HCT116 (cell line): ENCODE data around the gene KIAA2012. TPM values are rescaled to one million over a fixed set of nuclear protein-coding genes. Genes with fewer than 3 reads are reported as not detected.

Source experiments
- ATAC-seq: fragments of 200-7000 bp; cut with Tn5 transposase; 2 replicates; pipeline ENCODE4 v1.9.1; 2020; ENCODE audit warnings: mild to moderate bottlenecking, moderate library complexity
- BruUV-seq: library from RNA; stranded (reverse); fragments of 400-500 nt; replicated peaks from 2 replicates; lab custom pipeline; 2021; lab: Mats Ljungman, UMichigan
- CTCF ChIA-PET: fragments of 300-600 bp; sonication (Branson Sonifier 250); formaldehyde crosslinking; loops from one replicate; lab custom pipeline; 2021; ENCODE audit warnings: antibody characterized with exemption; lab: Charles Lee
- POLR2A ChIA-PET: fragments of 300-600, 350-600 bp; sonication (Branson Sonifier 250); formaldehyde crosslinking; loops from one replicate; lab custom pipeline; 2021; ENCODE audit warnings: antibody characterized with exemption; lab: Charles Lee
- RAD21 ChIA-PET, 2 experiments: fragments of 300-600 bp; sonication (Branson Sonifier 250); formaldehyde crosslinking; loops; one replicate each; lab custom pipeline; 2023; ENCODE audit warnings: low total read pairs in 2 of 2; ENCODE audit not compliant: uncharacterized antibody in 2 of 2, unreplicated experiment in 2 of 2, low non-redundant PET in 1 of 2; lab: Charles Lee
- DNase-seq: peaks from one replicate; pipeline ENCODE4 v3.0.0-alpha.2; 2010; ENCODE audit warnings: low read depth, low spot score
- H2AFZ ChIP-seq: fragments of 200-600 bp; shearing (Covaris generic), sonication (generic); 2 replicates; pipeline ENCODE4 v1.6.1; 2017; ENCODE audit warnings: low read depth, mixed run types, mixed read lengths, antibody characterized with exemption, low read length; ENCODE audit not compliant: poor library complexity, severe bottlenecking
- H3K27ac ChIP-seq: 2 replicates; pipeline ENCODE4 v1.5.1; 2012; ENCODE audit warnings: low read depth, low read length
- H3K27me3 ChIP-seq: fragments of 200-600 bp; sonication (generic); 2 replicates; pipeline ENCODE4 v1.6.1; 2016; ENCODE audit warnings: mixed run types, low read length, mixed read lengths; ENCODE audit not compliant: insufficient read depth
- H3K36me3 ChIP-seq, 2 experiments: fragments of 200-500 bp in 1 of 2; fragments of 200-600 bp in 1 of 2; sonication (Bioruptor generic) in 1 of 2; sonication (generic) in 1 of 2; 2 replicates each; pipeline versions ENCODE4 v1.5.1 to v1.6.1; 2014 to 2016; ENCODE audit warnings: low read length in 2 of 2, inconsistent platforms in 1 of 2, mixed read lengths in 1 of 2, mixed run types in 1 of 2; ENCODE audit not compliant: insufficient read depth in 2 of 2, control insufficient read depth in 1 of 2
- H3K4me1 ChIP-seq, 2 experiments: fragments of 200-600 bp in 1 of 2; sonication (generic) in 1 of 2; 2 replicates each; pipeline versions ENCODE4 v1.5.1 to v1.6.1; 2012 to 2017; ENCODE audit warnings: low read length in 2 of 2, inconsistent platforms in 1 of 2, mild to moderate bottlenecking in 1 of 2, mixed read lengths in 1 of 2, mixed run types in 1 of 2, moderate library complexity in 1 of 2; ENCODE audit not compliant: insufficient read depth in 2 of 2, control insufficient read depth in 1 of 2
- H3K4me2 ChIP-seq: fragments of 200-600 bp; sonication (generic); 2 replicates; pipeline ENCODE4 v1.6.1; 2017; ENCODE audit warnings: mixed run types, low read length, mixed read lengths
- H3K4me3 ChIP-seq, 2 experiments: fragments of 200-600 bp in 1 of 2; sonication (generic) in 1 of 2; replicated peaks in 1 of 2; 2 replicates each; pipeline ENCODE4 v1.5.1; 2011 to 2016; ENCODE audit warnings: low read length in 2 of 2, control low read depth in 1 of 2, low read depth in 1 of 2, mild to moderate bottlenecking in 1 of 2, mixed read lengths in 1 of 2, mixed run types in 1 of 2
- H3K79me2 ChIP-seq: fragments of 200-600 bp; sonication (generic); 2 replicates; pipeline ENCODE4 v1.6.1; 2017; ENCODE audit warnings: mild to moderate bottlenecking, mixed run types, low read length, moderate library complexity, mixed read lengths; ENCODE audit not compliant: insufficient read depth
- H3K9ac ChIP-seq: fragments of 200-600 bp; sonication (generic); 2 replicates; pipeline ENCODE4 v1.6.1; 2016; ENCODE audit warnings: low read length, mixed read lengths
- H3K9me2 ChIP-seq: fragments of 200-600 bp; sonication (generic), shearing (Covaris generic); 2 replicates; pipeline ENCODE4 v1.6.1; 2017; ENCODE audit warnings: mixed run types, mild to moderate bottlenecking, moderate library complexity; ENCODE audit not compliant: insufficient read depth
- H3K9me3 ChIP-seq, 2 experiments: fragments of 200-500 bp in 1 of 2; fragments of 200-600 bp in 1 of 2; sonication (Bioruptor generic) in 1 of 2; sonication (generic) in 1 of 2; 2 replicates each; pipeline ENCODE4 v1.6.1; 2014 to 2017; ENCODE audit warnings: low read length in 2 of 2, mixed read lengths in 2 of 2, inconsistent platforms in 1 of 2, low read depth in 1 of 2, mild to moderate bottlenecking in 1 of 2, mixed run types in 1 of 2, moderate library complexity in 1 of 2; ENCODE audit not compliant: control insufficient read depth in 1 of 2, insufficient read depth in 1 of 2
- H4K20me1 ChIP-seq: fragments of 200-600 bp; sonication (generic), shearing (Covaris generic); 2 replicates; pipeline ENCODE4 v1.6.1; 2017; ENCODE audit warnings: mixed run types, mild to moderate bottlenecking, moderate library complexity; ENCODE audit not compliant: insufficient read depth
- ATF3 ChIP-seq: IDR thresholded peaks from 2 replicates; pipeline ENCODE4 v1.6.1; 2012
- CBX3 ChIP-seq: IDR thresholded peaks from 2 replicates; pipeline ENCODE4 v1.6.1; 2012; ENCODE audit warnings: low read depth
- CEBPB ChIP-seq: IDR thresholded peaks from 2 replicates; pipeline ENCODE4 v1.6.1; 2012; ENCODE audit warnings: low read depth
- EZH2 ChIP-seq: fragments of 200-600 bp; sonication (generic); IDR thresholded peaks from 2 replicates; pipeline ENCODE4 v1.6.1; 2017; ENCODE audit warnings: antibody characterized with exemption, mixed run types
- EZH2phosphoT487 ChIP-seq: fragments of 200-600 bp; IDR thresholded peaks from 2 replicates; pipeline ENCODE4 v1.6.1; 2018; ENCODE audit warnings: antibody characterized with exemption, borderline replicate concordance
- FOSL1 ChIP-seq: IDR thresholded peaks from 2 replicates; pipeline ENCODE4 v1.6.1; 2012; ENCODE audit warnings: low read depth
- JUND ChIP-seq: IDR thresholded peaks from 2 replicates; pipeline ENCODE4 v1.6.1; 2012
- POLR2A ChIP-seq: IDR thresholded peaks from 2 replicates; pipeline ENCODE4 v1.7.0; 2011; ENCODE audit warnings: borderline replicate concordance; ENCODE audit not compliant: insufficient read depth, insufficient read length; ENCODE audit errors: extremely low read depth
- POLR2AphosphoS5 ChIP-seq: IDR thresholded peaks from 2 replicates; pipeline ENCODE4 v1.6.1; 2011; ENCODE audit warnings: mild to moderate bottlenecking, low read depth, low read length, moderate library complexity
- REST ChIP-seq: IDR thresholded peaks from 2 replicates; pipeline ENCODE4 v1.6.1; 2012; ENCODE audit warnings: low read depth
- YY1 ChIP-seq: IDR thresholded peaks from 2 replicates; pipeline ENCODE4 v1.6.1; 2011; ENCODE audit warnings: low read length, low read depth, moderate library complexity, mild to moderate bottlenecking; ENCODE audit not compliant: insufficient replicate concordance; ENCODE audit errors: extremely low read depth
- ZFX ChIP-seq: fragments of 450-650 bp; IDR thresholded peaks from 2 replicates; pipeline ENCODE4 v1.6.1; 2017
- intact Hi-C: fragments of 100-400 bp; cut with micrococcal nuclease; formaldehyde crosslinking; loops from 2 replicates; pipeline ENCODE4 v1.10.0; 2022
- total RNA-seq: library from RNA; stranded (reverse); gene quantifications from one replicate; pipeline ENCODE4 v1.2.1, GENCODE V29; 2021; ENCODE audit not compliant: unreplicated experiment
- TF ChIP-seq, protein P1 (sequence below), 3 experiments: fragments of 200-600 bp in 1 of 3; sonication (generic) in 1 of 3; IDR thresholded peaks in 2 of 3; conservative IDR thresholded peaks in 1 of 3; 2 replicates each; pipeline ENCODE4 v1.5.1; 2012 to 2017; ENCODE audit warnings: low read depth in 2 of 3, low read length in 2 of 3, antibody characterized with exemption in 1 of 3, borderline replicate concordance in 1 of 3, control low read depth in 1 of 3, mild to moderate bottlenecking in 1 of 3, mixed read lengths in 1 of 3, mixed run types in 1 of 3, moderate library complexity in 1 of 3; ENCODE audit not compliant: insufficient read depth in 1 of 3

The KIAA2012 gene
- total RNA-seq, 1 experiment from 2014 or later: not detected

GRCh38 chr2:202051499-202052161, 21.4 kb upstream of the KIAA2012 start:
- no peaks in the 10 kb centered on the region for H3K79me2 ChIP-seq
- H3K9me2 ChIP-seq: no peaks in the 10 kb centered on the region
- BruUV-seq: no TSS peak
- ChIA-PET RAD21 (no interaction called here), POLR2A (no interaction called here), CTCF (no interaction called here)
- no peak for DNase-seq
- no peak overlapping the region for H3K4me3 ChIP-seq
- TF ChIP-seq CBX3: no peak
- no peak for TF ChIP-seq POLR2AphosphoS5
- TF ChIP-seq FOSL1: no peak
- no peak for TF ChIP-seq EZH2
- TF ChIP-seq, protein P1, sequence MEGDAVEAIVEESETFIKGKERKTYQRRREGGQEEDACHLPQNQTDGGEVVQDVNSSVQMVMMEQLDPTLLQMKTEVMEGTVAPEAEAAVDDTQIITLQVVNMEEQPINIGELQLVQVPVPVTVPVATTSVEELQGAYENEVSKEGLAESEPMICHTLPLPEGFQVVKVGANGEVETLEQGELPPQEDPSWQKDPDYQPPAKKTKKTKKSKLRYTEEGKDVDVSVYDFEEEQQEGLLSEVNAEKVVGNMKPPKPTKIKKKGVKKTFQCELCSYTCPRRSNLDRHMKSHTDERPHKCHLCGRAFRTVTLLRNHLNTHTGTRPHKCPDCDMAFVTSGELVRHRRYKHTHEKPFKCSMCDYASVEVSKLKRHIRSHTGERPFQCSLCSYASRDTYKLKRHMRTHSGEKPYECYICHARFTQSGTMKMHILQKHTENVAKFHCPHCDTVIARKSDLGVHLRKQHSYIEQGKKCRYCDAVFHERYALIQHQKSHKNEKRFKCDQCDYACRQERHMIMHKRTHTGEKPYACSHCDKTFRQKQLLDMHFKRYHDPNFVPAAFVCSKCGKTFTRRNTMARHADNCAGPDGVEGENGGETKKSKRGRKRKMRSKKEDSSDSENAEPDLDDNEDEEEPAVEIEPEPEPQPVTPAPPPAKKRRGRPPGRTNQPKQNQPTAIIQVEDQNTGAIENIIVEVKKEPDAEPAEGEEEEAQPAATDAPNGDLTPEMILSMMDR (IDR thresholded peaks at IDR 0.05 in 2 of 3, conservative IDR thresholded peaks at IDR 0.05 in 1 of 3; ENCODE audit: borderline replicate concordance in 1 of 3, insufficient read depth in 1 of 3, low read depth in 2 of 3, low read length in 2 of 3): no peak
- TF ChIP-seq JUND: no peak
- TF ChIP-seq POLR2A: no peak
- no peak for TF ChIP-seq CEBPB
- TF ChIP-seq REST: no peak
- TF ChIP-seq EZH2phosphoT487: no peak
- TF ChIP-seq ATF3: no peak
- TF ChIP-seq ZFX: no peak
- TF ChIP-seq YY1: no peak
- no peak overlapping the region for H3K9ac ChIP-seq
- no peaks in the 10 kb centered on the region for H4K20me1 ChIP-seq
- H3K4me1 ChIP-seq: no peaks in the 10 kb centered on the region
- intact Hi-C loops: loop anchor here (10.0 kb wide), 1 partner anchor 257 kb away; no protein-coding TSS in a partner anchor
- no peaks in the 10 kb centered on the region for H3K36me3 ChIP-seq
- no peaks in the 10 kb centered on the region for H3K9me3 ChIP-seq
- H3K4me2 ChIP-seq: no peak overlapping the region
- H3K27me3 ChIP-seq: peaks cover 4% of the 10 kb centered on the region; the same call in 1 of the 2 replicates
- H3K27ac ChIP-seq: no peak overlapping the region
- no peak for ATAC-seq
- H2AFZ ChIP-seq: no peak overlapping the region
